Right lobe of liver (tissue), 6 donors: ENCODE data around the gene UFD1. TPM values are rescaled to one million over a fixed set of nuclear protein-coding genes. Genes with fewer than 3 reads are reported as not detected.
A peak's percentile ranks its signal among the peaks of the same experiment; 100 is the strongest.

ENCODE experiments used
- ATAC-seq, 4 donors: fragments of 200-7000 bp; cut with Tn5 transposase; one replicate each; pipeline ENCODE4 v1.9.1; 2020; ENCODE audit warnings: mild to moderate bottlenecking in 4 of 4, moderate library complexity in 4 of 4
- DNase-seq, 3 donors: peaks; one replicate each; pipeline ENCODE4 v3.0.0-alpha.2; 2020
- H3K27ac ChIP-seq, 3 donors: fragments of 200-600 bp; one replicate each; pipeline ENCODE4 v1.8.0; 2022
- H3K27me3 ChIP-seq, 2 donors: fragments of 200-600 bp; one replicate each; pipeline ENCODE4 v1.8.0; 2022
- H3K36me3 ChIP-seq, 4 donors: fragments of 200-600 bp; sonication (generic) in 1 of 4; one replicate each; pipeline versions ENCODE4 v1.5.1 to v1.8.0; 2017 to 2022; ENCODE audit warnings: control low read depth in 1 of 4
- H3K4me1 ChIP-seq, 4 donors: fragments of 200-600 bp; sonication (generic) in 1 of 4; one replicate each; pipeline versions ENCODE4 v1.5.1 to v1.8.0; 2017 to 2022; ENCODE audit warnings: control low read depth in 1 of 4
- H3K4me3 ChIP-seq, 3 donors: fragments of 200-600 bp; one replicate each; pipeline ENCODE4 v1.8.0; 2022
- H3K9me3 ChIP-seq, 4 donors: fragments of 200-600 bp; sonication (generic) in 1 of 4; one replicate each; pipeline versions ENCODE4 v1.5.1 to v1.8.0; 2017 to 2022; ENCODE audit warnings: control low read depth in 1 of 4
- POLR2A ChIP-seq: fragments of 450-650 bp; IDR thresholded peaks from one replicate; pipeline ENCODE4 v1.6.1; 2017; ENCODE audit warnings: antibody characterized with exemption, mild to moderate bottlenecking
- whole genome bisulfite sequencing: methylation state at CpG from one replicate; pipeline ENCODE4 v1.1.6; 2018; ENCODE audit warnings: low coverage, low lambda C conversion rate; ENCODE audit not compliant: insufficient coverage; ENCODE audit errors: missing lambda C conversion rate; 5-methylcytosine and 5-hydroxymethylcytosine counted together
- intact Hi-C, 2 donors: fragments of 100-400 bp; cut with DNase I; formaldehyde crosslinking; loops; one replicate each; pipeline versions ENCODE4 v1.11.2 to v1.14.1; 2022
- total RNA-seq, 6 experiments: library from RNA; depleted of rRNA in 2 of 6; stranded (reverse); fragments of >200 nt in 2 of 6; fragmentation: NEBNext Ultra II Directional in 3 of 6; extraction: Animal tissue kit (Norgen Biotek cat#: 25700) in 3 of 6; gene quantifications; one replicate each; pipeline versions ENCODE4 v1.1.0 to v1.2.4, GENCODE V29; 2016 to 2023
- TF ChIP-seq, protein P1 (sequence below), 4 donors: fragments of 200-600 bp in 3 of 4; fragments of 450-650 bp in 1 of 4; IDR thresholded peaks; one replicate each; pipeline versions ENCODE4 v1.5.1 to v1.8.0; 2016 to 2022; ENCODE audit warnings: antibody characterized with exemption in 4 of 4, mild to moderate bottlenecking in 2 of 4
- donor health status: DM: no; HTN: yes; CAD: no.
- donor health status: DM: no; HTN: no; CAD: no.
- donor health status: DM: no; HTN: no; CAD: no.
- donor health status: DM: no; HTN: yes; CAD: no.
- donor health status: DM: no; HTN: yes; CAD: no.

UFD1 gene
- total RNA-seq, 6 experiments from 2014 or later: 26.8 to 43.7 (median 32.1) TPM

DNA sequence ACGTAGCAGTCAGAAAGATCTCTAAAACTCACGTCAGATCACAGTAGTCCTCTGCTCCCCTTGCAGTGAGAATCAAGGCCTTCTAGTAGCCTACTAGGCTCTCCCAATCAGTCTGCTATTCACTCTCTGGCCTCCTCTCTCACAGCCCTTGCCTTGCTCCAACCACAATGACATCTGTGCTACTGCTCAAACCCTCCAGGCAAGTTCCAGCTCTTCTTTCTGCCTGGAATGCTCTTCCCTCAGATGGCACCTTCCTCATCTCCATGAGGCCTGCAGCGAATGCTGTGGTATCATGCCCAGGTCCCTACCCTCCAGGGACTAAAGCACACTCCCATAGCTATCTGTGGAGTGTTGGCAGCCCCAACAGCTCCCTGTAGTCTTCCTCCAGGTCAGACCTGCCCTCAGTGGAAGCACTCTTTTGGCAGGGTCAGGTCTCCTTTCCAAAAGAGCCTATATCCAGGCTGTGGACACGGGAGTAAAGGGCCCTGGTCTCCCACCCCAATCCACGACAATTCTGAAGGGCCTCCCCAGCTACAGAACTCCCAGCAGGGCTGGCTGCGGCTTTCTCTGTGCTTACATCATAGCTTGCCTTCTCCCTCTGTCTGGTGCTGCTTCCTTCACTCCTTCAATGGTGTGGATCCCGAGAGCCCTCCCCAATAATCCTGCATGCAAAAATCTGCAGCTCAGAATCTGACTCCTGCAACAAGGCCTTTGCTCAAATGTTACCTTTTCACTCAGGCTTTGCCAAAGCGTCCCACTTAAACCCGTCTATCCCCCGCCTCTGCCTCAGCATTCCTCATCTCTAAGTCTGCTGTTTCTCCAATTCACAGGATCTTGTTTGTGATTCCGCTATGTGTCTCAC lies 56.3 kb downstream of the UFD1 start:
- DNase-seq (no peak), ATAC-seq (no peak)
- Histone ChIP-seq H3K4me1 (peaks cover 0 to 46% (median 7%) of the 10 kb centered on the region in 4 donors), H3K9me3 (no peaks in the 10 kb centered on the region), H3K36me3 (no peaks in the 10 kb centered on the region), H3K27ac (peak overlapping the region in 1 of 3 donors; percentile 71), H3K27me3 (no peaks in the 10 kb centered on the region), H3K4me3 (no peak overlapping the region)
- TF ChIP-seq POLR2A: no peak
- intact Hi-C loops: no loop called here
- WGBS: 88% methylated on average over 4 of the region's 11 CpGs

DNA sequence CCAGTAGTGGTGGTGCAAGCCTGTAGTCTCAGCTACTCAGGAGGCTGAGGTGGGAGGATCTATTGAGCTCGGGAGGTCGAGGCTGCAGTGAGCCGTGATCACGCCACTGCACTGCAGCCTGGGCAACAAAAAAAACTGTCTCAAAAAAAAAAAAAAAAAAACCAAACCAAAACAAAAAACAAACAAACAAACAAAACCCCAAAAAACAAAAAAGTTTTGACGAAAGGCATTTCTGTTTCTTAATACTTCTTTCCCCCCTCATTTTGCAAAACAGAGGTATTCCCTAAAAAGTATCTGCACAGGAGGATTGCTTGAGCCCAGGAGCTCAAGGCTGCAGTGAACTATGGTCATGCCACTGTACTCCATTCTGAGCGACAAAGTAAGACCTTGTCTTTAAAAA lies 58.7 kb downstream of the UFD1 start:
- Histone ChIP-seq H3K27ac (no peak overlapping the region), H3K4me3 (no peak overlapping the region), H3K4me1 (peaks cover 0 to 42% (median 7%) of the 10 kb centered on the region in 4 donors), H3K27me3 (no peaks in the 10 kb centered on the region), H3K36me3 (no peaks in the 10 kb centered on the region), H3K9me3 (no peaks in the 10 kb centered on the region)
- ATAC-seq: no peak
- no peak for TF ChIP-seq POLR2A
- TF ChIP-seq, protein P1, sequence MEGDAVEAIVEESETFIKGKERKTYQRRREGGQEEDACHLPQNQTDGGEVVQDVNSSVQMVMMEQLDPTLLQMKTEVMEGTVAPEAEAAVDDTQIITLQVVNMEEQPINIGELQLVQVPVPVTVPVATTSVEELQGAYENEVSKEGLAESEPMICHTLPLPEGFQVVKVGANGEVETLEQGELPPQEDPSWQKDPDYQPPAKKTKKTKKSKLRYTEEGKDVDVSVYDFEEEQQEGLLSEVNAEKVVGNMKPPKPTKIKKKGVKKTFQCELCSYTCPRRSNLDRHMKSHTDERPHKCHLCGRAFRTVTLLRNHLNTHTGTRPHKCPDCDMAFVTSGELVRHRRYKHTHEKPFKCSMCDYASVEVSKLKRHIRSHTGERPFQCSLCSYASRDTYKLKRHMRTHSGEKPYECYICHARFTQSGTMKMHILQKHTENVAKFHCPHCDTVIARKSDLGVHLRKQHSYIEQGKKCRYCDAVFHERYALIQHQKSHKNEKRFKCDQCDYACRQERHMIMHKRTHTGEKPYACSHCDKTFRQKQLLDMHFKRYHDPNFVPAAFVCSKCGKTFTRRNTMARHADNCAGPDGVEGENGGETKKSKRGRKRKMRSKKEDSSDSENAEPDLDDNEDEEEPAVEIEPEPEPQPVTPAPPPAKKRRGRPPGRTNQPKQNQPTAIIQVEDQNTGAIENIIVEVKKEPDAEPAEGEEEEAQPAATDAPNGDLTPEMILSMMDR (IDR thresholded peaks at IDR 0.05): no peak
- no peak for DNase-seq
- 89% methylated on average over 6 of the region's 6 CpGs for WGBS
- intact Hi-C loops: no loop called here

DNA sequence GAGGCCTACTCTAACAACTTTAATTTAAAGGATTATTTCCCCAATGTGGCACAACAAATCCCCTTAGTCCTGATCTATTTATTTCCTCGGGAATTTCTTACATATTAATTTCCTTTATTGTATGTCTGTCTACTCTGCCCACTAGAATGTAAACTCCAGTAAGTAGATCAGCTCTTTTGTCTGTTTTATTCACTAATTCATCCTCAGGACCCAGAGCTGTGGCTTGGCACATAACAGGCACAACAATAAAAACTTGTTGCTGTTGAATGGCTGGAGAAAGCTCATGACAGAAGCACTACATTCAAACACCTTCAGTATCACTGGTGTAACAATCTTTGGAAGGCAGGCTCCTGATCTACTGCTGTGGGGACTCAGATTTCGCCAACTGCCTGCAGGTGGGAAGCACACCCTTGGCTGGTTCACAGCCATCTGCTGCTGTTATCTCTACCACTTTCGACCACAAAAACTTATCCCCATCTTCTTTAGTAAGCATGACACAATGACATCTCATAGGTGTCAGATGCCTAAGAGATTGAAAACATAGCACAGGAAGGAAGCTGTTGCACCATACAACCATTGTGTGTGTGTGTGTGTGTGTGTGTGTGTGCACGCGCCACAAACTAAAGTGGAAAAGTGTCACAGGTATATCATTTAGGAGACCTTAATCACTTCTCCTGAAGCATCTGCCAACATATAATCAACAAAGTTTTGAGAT lies 59.4 kb downstream of the UFD1 start:
- no peak overlapping the region for H3K4me3 ChIP-seq
- H3K27ac ChIP-seq: no peak overlapping the region
- no peaks in the 10 kb centered on the region for H3K27me3 ChIP-seq
- no peaks in the 10 kb centered on the region for H3K9me3 ChIP-seq
- DNase-seq (no peak), ATAC-seq (peak; percentile 17 to 37 (median 25))
- no peaks in the 10 kb centered on the region for H3K36me3 ChIP-seq
- WGBS: 59% methylated on average over 3 of the region's 5 CpGs
- intact Hi-C loops: no loop called here
- TF ChIP-seq POLR2A: no peak
- TF ChIP-seq, protein P1 (IDR thresholded peaks at IDR 0.05): no peak
- H3K4me1 ChIP-seq: peaks cover 0 to 37% (median 6%) of the 10 kb centered on the region in 4 donors

DNA sequence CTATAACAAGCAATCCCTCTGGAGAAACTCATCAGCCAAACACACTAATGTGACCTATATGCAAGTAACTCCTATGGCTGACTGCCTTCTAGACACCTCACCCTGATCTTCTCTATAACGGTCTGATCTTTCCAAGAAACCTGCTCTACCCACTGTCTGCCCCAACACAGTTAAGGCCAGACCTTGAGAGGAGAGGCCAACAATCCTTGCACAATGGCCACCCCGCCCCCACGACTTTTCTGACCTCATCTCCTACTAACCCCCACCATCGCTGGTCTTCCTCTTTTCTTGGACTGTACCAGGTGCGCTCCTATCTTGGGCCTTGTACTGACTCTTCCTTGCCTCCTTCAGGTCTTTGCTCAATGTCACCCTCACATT lies 59.9 kb downstream of the UFD1 start:
- intact Hi-C loops: no loop called here
- Histone ChIP-seq H3K9me3 (no peaks in the 10 kb centered on the region), H3K4me1 (peaks cover 0 to 32% (median 3%) of the 10 kb centered on the region in 4 donors), H3K36me3 (no peaks in the 10 kb centered on the region), H3K4me3 (no peak overlapping the region), H3K27me3 (no peaks in the 10 kb centered on the region), H3K27ac (no peak overlapping the region)
- peak; percentile 39 to 54 (median 45) for ATAC-seq
- TF ChIP-seq, protein P1 (IDR thresholded peaks at IDR 0.05): no peak
- no peak for TF ChIP-seq POLR2A
- 53% methylated on average over 5 of the region's 5 CpGs for WGBS
- peak in 2 of 3 donors; percentile 29 to 56 for DNase-seq

DNA sequence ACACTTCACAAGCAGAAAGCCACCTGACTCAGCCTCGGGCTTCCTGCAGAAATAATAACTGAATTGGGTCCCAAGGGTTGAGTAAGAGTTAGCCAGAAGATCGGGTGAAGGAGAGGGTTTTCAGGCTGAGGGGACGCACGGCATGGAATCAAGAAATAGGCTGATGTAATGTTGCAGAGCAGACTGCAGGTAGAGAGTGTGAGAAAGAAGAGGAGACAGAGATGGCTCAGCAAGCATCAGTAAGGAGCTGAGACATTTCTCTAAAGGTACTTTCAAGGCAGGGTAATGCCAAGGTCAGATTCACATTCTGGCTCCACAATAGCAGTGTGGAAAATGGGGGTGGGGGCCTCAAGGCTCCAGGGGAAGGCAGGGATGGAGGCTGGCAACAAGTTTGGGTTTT lies 66.1 kb downstream of the UFD1 start:
- ATAC-seq (no peak), DNase-seq (no peak)
- no peak for TF ChIP-seq POLR2A
- TF ChIP-seq, protein P1 (IDR thresholded peaks at IDR 0.05): no peak
- 83% methylated on average over 4 of the region's 4 CpGs for WGBS
- Histone ChIP-seq H3K4me3 (no peak overlapping the region), H3K27me3 (no peaks in the 10 kb centered on the region), H3K4me1 (peaks cover 0 to 7% (median 0%) of the 10 kb centered on the region in 4 donors), H3K36me3 (peaks cover 0 to 23% (median 6%) of the 10 kb centered on the region in 4 donors), H3K9me3 (no peaks in the 10 kb centered on the region), H3K27ac (no peak overlapping the region)
- intact Hi-C loops: no loop called here
